Measurements from ENCODE around the gene ZSCAN10.

DNA sequence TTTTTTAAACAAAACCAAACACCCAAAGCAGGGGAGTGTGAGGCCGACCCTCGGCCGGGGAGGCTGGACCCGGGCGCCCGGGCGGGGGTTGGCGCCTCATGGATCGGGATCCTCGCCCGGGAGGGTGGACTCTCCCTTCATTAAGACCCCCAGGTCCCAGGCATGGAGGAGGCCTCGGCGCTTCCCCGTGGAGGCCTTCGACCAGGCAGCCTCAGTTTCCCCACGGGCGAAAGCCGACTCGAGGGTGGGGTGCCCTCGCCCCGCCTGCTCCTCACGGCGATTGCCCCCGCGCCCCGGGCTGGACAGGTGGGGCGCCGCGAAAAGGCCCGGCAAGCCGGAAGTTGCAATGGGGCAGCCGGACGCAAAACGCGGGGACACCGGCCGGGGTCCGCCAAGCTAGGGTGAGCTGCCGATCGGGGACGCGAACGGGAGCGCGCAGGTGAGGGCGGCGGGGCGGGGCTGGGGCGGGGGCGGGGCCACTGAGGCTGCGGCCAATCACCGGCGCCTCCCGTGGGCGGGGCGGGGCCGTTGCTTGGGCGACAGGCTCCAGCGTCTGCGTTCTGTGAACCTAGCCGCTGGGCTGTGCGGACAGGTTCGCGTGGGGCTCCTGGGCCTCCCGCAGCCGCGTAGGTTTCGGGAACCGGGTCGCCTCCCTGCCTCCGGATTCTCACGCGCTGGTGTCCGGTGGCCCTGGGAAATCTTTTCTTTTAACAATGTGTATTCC lies 7.3 kb upstream of the ZSCAN10 start:
- TF ChIP-seq, protein P1, sequence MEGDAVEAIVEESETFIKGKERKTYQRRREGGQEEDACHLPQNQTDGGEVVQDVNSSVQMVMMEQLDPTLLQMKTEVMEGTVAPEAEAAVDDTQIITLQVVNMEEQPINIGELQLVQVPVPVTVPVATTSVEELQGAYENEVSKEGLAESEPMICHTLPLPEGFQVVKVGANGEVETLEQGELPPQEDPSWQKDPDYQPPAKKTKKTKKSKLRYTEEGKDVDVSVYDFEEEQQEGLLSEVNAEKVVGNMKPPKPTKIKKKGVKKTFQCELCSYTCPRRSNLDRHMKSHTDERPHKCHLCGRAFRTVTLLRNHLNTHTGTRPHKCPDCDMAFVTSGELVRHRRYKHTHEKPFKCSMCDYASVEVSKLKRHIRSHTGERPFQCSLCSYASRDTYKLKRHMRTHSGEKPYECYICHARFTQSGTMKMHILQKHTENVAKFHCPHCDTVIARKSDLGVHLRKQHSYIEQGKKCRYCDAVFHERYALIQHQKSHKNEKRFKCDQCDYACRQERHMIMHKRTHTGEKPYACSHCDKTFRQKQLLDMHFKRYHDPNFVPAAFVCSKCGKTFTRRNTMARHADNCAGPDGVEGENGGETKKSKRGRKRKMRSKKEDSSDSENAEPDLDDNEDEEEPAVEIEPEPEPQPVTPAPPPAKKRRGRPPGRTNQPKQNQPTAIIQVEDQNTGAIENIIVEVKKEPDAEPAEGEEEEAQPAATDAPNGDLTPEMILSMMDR (conservative IDR thresholded peaks at IDR 0.05; ENCODE audit: low read length): no peak
- TF ChIP-seq EZH2phosphoT487 (IDR thresholded peaks at IDR 0.05; ENCODE audit: borderline replicate concordance): no peak

All from Loucy (cell line).